Measurements from ENCODE around the gene LFNG. TPM values are rescaled to one million over a fixed set of nuclear protein-coding genes. Genes with fewer than 3 reads are reported as not detected.
A peak's percentile ranks its signal among the peaks of the same experiment; 100 is the strongest.

Gene LFNG
- total and polyA plus RNA-seq, 2 of the 13 experiments (the other 11 are each of a cell fraction or from before 2014, with no cell fraction given), result 0.44 to 1.5 TPM

DNA sequence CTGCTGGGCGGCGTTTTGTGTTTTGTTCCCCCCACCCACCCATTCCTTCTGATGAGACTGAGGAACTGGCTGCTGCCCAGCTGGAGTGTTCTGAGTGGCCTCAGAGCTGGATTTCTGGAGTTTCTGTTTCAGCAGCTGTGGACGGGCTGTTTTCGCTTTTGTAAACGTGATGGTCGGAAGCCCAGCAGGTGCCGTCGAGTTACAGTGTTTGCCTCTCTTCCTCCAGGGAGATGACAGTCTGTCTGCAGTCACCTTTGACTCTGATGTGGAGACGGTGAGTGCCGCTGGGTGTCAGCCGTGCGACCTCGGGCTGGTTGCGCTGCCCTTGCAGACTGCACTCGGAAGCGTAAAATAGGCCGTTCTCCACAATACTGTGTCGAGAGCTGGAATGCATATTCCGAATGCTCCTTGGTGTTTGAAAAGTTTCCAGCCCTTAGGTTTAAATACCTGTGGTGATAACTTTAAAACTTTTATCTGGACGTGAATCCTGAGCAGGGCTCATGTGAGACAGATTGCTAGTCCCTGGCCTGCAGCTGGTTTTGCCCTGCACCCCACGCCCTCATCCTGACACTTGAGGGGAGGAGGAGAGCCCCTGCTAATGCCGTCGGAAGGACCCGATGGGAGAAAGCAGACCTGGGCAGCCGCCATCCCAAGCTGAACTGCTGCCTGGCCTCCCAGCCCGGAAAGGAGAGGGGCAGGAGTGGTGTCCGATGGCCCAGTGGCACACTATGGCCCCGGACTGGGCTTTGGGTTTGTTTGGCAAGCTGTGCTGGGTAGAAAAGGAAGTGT, 47.5 kb downstream of the LFNG start (continued):
- TF ChIP-seq, protein P1, sequence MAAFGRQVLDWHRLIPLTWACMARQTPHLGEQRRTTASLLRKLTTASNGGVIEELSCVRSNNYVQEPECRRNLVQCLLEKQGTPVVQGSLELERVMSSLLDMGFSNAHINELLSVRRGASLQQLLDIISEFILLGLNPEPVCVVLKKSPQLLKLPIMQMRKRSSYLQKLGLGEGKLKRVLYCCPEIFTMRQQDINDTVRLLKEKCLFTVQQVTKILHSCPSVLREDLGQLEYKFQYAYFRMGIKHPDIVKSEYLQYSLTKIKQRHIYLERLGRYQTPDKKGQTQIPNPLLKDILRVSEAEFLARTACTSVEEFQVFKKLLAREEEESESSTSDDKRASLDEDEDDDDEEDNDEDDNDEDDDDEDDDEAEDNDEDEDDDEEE (CRISPR knock-in tag; IDR thresholded peaks at IDR 0.05), result no peak
- TF ChIP-seq TOE1 (CRISPR knock-in tag; IDR thresholded peaks at IDR 0.05) (no peak), RXRB (CRISPR knock-in tag; IDR thresholded peaks at IDR 0.05; ENCODE audit: borderline replicate concordance) (peak; percentile 33; the same call in 1 of the 2 replicates), ETV5 (CRISPR knock-in tag; IDR thresholded peaks at IDR 0.05; ENCODE audit: borderline replicate concordance) (no peak), TEAD3 (CRISPR knock-in tag; optimal IDR thresholded peaks at IDR 0.05; ENCODE audit: borderline replicate concordance) (peak; percentile 34), HMG20A (CRISPR knock-in tag; IDR thresholded peaks at IDR 0.05; ENCODE audit: borderline replicate concordance) (no peak), RBM39 (IDR thresholded peaks at IDR 0.05; ENCODE audit: low read depth, low read length, poor library complexity, severe bottlenecking) (peak; percentile 73), NAIF1 (CRISPR knock-in tag; IDR thresholded peaks at IDR 0.05; ENCODE audit: borderline replicate concordance) (peak; percentile 70; the same call in 1 of the 2 replicates), ZNF724P (CRISPR knock-in tag; IDR thresholded peaks at IDR 0.05; ENCODE audit: borderline replicate concordance) (0 out of 2 replicates have a peak, but pooled peaks have one; percentile 69), PLRG1 (conservative IDR thresholded peaks at IDR 0.05) (no peak)
- TF ChIP-seq, protein P2, sequence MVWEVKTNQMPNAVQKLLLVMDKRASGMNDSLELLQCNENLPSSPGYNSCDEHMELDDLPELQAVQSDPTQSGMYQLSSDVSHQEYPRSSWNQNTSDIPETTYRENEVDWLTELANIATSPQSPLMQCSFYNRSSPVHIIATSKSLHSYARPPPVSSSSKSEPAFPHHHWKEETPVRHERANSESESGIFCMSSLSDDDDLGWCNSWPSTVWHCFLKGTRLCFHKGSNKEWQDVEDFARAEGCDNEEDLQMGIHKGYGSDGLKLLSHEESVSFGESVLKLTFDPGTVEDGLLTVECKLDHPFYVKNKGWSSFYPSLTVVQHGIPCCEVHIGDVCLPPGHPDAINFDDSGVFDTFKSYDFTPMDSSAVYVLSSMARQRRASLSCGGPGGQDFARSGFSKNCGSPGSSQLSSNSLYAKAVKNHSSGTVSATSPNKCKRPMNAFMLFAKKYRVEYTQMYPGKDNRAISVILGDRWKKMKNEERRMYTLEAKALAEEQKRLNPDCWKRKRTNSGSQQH (CRISPR knock-in tag; IDR thresholded peaks at IDR 0.05; ENCODE audit: low read depth), result no peak
- TF ChIP-seq, protein P3, sequence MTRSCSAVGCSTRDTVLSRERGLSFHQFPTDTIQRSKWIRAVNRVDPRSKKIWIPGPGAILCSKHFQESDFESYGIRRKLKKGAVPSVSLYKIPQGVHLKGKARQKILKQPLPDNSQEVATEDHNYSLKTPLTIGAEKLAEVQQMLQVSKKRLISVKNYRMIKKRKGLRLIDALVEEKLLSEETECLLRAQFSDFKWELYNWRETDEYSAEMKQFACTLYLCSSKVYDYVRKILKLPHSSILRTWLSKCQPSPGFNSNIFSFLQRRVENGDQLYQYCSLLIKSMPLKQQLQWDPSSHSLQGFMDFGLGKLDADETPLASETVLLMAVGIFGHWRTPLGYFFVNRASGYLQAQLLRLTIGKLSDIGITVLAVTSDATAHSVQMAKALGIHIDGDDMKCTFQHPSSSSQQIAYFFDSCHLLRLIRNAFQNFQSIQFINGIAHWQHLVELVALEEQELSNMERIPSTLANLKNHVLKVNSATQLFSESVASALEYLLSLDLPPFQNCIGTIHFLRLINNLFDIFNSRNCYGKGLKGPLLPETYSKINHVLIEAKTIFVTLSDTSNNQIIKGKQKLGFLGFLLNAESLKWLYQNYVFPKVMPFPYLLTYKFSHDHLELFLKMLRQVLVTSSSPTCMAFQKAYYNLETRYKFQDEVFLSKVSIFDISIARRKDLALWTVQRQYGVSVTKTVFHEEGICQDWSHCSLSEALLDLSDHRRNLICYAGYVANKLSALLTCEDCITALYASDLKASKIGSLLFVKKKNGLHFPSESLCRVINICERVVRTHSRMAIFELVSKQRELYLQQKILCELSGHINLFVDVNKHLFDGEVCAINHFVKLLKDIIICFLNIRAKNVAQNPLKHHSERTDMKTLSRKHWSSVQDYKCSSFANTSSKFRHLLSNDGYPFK (CRISPR knock-in tag; IDR thresholded peaks at IDR 0.05; ENCODE audit: borderline replicate concordance), result no peak
- TF ChIP-seq, protein P4, sequence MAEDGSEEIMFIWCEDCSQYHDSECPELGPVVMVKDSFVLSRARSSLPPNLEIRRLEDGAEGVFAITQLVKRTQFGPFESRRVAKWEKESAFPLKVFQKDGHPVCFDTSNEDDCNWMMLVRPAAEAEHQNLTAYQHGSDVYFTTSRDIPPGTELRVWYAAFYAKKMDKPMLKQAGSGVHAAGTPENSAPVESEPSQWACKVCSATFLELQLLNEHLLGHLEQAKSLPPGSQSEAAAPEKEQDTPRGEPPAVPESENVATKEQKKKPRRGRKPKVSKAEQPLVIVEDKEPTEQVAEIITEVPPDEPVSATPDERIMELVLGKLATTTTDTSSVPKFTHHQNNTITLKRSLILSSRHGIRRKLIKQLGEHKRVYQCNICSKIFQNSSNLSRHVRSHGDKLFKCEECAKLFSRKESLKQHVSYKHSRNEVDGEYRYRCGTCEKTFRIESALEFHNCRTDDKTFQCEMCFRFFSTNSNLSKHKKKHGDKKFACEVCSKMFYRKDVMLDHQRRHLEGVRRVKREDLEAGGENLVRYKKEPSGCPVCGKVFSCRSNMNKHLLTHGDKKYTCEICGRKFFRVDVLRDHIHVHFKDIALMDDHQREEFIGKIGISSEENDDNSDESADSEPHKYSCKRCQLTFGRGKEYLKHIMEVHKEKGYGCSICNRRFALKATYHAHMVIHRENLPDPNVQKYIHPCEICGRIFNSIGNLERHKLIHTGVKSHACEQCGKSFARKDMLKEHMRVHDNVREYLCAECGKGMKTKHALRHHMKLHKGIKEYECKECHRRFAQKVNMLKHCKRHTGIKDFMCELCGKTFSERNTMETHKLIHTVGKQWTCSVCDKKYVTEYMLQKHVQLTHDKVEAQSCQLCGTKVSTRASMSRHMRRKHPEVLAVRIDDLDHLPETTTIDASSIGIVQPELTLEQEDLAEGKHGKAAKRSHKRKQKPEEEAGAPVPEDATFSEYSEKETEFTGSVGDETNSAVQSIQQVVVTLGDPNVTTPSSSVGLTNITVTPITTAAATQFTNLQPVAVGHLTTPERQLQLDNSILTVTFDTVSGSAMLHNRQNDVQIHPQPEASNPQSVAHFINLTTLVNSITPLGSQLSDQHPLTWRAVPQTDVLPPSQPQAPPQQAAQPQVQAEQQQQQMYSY (CRISPR knock-in tag; IDR thresholded peaks at IDR 0.05), result no peak
- TF ChIP-seq, protein P5, sequence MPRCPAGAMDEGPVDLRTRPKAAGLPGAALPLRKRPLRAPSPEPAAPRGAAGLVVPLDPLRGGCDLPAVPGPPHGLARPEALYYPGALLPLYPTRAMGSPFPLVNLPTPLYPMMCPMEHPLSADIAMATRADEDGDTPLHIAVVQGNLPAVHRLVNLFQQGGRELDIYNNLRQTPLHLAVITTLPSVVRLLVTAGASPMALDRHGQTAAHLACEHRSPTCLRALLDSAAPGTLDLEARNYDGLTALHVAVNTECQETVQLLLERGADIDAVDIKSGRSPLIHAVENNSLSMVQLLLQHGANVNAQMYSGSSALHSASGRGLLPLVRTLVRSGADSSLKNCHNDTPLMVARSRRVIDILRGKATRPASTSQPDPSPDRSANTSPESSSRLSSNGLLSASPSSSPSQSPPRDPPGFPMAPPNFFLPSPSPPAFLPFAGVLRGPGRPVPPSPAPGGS (CRISPR knock-in tag; IDR thresholded peaks at IDR 0.05), result 0 out of 2 replicates have a peak, but pooled peaks have one; percentile 47
- TF ChIP-seq, protein P6, sequence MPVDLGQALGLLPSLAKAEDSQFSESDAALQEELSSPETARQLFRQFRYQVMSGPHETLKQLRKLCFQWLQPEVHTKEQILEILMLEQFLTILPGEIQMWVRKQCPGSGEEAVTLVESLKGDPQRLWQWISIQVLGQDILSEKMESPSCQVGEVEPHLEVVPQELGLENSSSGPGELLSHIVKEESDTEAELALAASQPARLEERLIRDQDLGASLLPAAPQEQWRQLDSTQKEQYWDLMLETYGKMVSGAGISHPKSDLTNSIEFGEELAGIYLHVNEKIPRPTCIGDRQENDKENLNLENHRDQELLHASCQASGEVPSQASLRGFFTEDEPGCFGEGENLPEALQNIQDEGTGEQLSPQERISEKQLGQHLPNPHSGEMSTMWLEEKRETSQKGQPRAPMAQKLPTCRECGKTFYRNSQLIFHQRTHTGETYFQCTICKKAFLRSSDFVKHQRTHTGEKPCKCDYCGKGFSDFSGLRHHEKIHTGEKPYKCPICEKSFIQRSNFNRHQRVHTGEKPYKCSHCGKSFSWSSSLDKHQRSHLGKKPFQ (CRISPR knock-in tag; IDR thresholded peaks at IDR 0.05; ENCODE audit: insufficient replicate concordance), result no peak

Measured in HepG2 (cell line).